ENCODE data around the gene WARS2.

The WARS2 gene

DNA sequence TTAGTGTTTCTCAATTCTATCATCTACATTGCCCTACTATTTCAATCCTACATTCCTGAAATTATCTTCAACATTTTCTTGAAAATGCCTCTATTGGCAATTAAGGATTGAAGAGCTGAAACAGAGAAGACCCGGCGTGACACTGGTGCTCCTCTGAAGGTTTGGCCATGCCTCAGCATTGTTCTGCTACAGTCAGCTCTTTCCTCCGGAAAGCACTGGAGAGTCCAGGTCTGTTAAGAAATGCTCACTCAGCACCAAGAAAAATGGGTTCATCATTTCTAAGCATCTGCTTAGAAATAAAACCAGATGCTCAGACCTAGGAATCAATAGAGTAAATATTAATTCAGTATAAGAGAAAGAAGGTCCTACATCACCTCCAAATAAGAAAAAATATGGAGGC is 58.8 kb downstream of the WARS2 start:
- DNase-seq = no peak

DNA sequence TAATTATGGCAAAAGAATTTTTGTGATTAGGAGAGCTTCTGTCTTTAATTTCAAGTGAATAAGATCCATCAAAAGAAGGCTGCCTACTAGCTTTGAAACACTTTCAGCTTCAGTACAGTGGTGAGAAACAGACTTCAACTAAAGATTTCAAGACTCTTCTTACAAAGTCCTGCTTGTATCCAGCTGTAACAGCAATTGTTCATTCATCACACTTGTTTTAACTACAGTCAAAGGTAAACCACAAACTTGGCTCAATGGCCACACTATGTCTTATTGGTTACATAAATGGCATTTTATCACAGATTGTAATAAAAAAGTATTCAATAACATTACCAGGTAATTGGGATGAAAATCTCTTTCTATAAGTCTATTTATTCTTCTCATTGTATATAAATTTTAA is 59.2 kb downstream of the WARS2 start:
- DNase-seq = no peak

DNA sequence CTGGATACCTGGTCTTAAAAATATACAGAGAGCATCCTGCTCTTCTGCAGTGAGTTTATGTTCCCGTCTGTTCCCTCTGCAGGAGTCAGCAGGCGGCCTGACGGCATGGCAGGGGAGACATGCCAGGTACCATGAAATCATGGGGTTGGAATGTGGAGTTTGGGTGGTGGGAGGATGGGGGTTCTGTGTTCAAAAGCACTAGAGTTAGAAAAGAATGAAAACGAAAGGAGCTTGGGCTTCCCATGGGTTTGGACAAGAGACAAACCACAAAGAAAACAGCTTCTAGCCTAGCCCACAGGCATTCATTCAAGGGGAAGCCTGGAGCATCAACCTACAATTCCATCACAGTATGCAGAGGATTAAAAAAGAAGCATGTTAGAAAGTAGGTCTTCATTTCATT is 59.9 kb downstream of the WARS2 start:
- DNase-seq = no peak

DNA sequence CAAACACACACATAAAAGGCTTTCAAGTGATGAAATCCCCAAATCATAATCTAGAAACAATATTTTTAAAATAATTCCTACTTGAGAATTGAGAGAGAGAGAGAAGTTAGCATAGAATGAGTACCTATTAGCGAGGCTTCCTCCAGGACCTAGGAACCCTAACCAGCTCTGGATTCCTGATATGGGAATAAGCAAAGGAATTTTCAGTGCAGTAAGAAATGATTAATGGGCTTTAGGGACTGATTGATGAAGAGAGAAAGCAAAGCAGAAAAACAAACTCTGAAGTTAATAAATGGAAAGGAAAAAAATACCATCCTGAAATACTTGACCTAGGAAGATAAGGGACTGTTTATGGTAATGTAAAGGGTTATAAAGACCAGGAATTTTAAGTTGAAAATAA is 60.6 kb downstream of the WARS2 start:
- DNase-seq = no peak

DNA sequence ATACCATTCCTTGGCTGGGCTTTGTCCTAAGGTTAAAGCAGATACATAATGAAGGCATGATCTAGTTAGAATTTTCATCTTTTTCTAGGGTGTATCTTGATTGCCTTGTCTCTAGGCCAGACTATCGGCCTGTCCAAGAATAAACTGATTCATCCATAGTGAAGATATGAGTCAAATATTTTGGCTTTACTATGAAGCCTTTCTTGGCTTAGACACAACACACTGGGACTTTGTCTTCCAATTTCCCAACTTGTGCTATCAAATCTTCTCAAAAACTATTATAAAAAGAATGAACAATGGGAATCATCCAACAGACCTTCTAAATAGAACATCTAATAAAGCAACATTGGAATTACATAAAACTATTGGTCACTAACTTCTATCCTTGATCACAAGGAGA is 64.8 kb downstream of the WARS2 start:
- no peak for DNase-seq

DNA sequence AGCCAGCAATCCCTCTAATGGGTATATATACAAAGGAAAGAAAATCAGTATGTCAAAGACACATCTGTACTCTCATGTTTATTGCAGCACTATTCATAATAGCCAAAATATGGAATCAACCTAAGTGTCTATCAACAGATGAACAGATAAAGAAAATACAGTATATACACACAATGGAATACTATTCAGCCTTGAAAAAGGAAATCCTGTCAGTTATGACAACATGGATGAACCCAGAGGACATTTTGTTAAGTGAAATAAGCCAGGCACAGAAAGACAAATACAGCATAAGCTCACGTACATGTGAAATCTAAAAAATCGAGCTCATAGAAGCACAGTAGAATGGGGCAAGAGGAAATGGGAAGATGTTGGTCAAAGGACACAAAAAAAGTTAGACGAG is 69.1 kb downstream of the WARS2 start:
- no peak for DNase-seq

DNA sequence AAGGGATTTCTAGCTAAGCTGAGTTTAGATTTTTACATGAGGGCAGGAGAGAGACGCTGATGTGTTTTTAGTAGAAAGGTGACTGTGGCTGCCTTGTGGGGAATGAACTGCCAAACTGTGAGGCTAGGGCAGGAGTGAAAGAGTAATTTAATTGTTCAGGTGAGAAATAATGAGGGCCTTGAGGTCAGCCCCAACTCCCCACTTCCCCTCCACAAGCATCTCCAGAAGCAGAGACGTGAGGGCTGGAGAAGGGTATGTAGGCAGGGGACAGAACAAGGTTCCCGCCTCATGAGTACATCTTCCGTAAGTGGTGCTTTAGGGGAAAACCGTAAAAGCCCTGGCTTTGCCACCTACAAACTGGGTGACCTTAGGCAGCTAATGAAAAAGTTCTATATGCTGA is 70.8 kb downstream of the WARS2 start:
- DNase-seq = no peak

DNA sequence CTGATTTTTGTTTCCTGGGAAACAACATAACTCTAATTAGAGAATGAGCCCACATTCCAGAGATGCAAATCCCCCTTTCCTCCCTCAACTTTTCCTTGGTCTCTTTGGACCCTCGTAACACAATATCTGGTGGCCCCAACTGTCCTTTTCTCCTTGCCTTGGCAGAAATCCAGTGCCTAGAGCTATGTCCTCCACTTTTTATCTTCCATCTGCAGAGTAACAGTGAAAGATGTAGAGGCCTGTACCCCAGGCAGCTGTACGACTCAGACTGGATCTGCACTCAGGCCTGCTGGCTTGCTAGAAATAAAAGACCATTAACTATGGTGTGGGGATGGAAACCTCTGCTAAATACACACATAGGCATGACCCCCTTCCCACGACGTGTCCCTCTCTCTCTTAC is 72.0 kb downstream of the WARS2 start:
- DNase-seq = no peak

DNA sequence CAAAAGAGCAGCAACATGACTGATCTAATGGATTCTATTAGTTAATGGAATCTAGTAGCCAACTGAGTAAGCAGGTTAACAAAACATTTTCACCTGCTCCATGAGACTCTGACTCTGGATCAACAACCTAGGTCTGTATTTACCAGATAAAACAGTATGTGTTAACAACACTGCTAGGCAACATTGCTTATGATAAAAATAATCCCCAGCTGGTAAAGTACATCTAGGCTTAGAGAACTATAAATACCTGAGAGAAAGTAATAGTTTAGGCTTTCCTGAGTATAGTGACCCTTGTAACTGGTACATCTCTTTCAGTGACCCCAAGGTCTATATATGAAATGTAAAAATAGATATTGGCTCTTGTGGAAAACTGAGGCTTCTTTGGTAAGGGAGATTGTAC is 78.8 kb downstream of the WARS2 start:
- no peak for DNase-seq

DNA sequence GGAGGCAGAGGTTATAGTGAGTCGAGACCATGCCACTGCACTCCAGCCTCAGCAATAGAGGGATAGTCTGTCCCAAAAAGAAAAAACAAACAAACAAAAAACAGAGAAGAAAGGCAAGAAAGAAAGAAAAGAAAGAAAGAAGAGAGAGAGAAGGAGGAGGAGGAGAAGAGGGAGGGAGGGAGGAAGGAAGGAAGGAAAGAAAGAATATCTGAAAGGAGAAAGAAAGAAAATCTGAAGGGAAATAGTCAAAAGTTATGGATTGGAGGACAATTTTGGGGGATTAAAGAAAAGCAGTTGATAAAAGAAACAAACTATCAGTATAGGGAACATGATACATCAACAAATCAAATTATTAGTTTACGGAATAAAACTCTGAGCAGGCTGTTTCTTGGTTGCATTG is 84.9 kb downstream of the WARS2 start:
- no peak for DNase-seq

DNA sequence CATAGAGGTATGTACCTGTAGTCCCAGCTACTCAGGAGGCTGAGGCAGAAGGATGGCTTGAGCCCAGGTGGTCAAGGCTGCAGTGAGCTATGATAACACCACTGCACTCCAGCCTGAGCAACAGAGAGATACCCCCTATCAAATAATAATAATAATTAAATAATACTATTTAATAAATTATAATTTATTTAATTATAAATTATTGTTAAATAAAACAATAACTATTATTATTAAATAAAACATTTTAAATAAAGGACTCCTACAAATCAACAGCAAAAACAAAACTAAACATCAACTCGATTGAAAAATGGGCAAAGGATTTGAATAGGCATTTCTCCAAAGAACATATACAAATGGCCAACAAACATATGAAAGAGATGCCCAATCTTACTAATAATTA is 86.5 kb downstream of the WARS2 start:
- no peak for DNase-seq

DNA sequence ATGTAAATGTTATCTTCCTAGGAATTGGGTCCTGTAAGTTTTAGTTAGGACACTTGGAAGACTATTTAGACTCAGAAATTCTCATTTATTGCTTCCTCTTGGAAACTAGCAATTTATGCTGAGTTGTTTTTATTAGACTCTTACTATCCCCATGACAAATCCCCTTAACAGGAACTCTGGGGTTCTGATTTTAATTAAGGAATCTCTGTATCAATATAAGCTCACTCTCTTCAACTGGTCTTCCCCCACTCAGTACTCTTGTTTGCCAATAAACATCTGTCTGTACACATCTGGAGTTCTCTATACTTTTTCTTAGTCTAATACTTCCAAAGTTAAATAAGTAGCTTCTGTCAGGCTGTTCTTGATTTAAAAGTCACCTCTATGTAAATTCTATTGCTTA is 88.2 kb downstream of the WARS2 start:
- no peak for DNase-seq

DNA sequence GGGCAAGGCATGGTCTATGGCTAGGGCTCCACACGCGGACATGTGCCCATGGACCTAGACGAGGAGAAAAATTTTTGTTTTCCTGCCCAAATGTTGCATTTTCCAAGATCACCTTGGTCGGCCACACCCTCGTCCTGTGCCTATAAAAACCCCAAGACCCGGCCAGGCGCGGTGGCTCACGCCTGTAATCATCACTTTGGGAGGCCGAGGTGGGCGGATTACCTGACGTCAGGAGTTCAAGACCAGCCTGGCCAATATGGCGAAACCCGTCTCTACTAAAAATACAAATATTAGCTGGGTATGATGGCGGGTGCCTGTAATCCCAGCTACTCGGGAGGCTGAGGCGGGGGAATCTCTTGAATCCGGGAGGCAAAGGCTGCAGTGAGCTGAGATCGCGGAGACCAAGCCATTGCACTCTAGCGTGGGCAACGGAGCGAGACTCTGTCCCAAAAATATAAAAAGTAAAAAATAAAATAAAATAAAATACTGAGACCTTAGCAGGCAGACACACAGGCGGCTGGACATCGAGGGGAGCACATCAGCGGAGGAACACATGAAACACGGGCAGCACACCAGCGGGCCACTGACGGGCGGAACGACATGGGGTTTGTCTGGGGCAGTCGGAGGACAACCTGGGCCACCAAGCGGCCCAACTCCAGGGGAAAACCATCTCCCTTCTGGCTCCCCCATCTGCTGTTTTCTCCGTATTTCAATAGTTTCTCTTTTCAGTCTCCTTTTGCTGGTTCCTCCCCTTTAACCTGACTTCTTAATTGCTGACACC is 91.6 kb downstream of the WARS2 start:
- DNase-seq = no peak

DNA sequence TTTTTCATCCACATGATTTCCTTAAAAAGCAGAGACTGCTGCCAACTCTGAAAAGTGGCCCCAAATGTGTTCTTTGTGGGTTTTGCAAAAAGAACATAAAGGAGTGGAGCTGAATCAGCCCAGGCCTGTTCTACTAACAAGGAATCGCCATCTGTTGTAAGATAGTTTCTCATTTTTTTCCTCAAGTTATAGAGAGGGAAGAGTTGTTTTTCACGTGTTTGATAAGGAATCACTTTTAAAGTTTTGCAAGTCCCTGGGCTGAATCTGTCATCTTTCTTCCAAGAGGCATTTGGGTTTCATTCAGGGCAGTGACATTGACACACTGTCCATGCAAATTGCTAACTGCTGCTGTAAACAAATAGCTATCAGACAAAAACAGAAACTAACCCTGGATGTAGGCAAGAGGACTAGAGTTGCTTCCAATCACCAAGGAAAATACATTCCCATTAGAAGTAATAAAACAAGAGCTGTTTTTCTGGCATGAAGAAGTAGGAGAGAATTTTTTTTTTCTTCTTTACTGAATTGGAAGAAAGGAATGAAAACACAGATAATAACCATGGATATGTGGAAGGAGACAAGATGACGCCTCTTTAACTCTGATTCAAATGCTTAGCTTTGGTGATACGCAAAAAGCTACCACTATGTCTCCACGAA is 93.5 kb downstream of the WARS2 start:
- DNase-seq = no peak

DNA sequence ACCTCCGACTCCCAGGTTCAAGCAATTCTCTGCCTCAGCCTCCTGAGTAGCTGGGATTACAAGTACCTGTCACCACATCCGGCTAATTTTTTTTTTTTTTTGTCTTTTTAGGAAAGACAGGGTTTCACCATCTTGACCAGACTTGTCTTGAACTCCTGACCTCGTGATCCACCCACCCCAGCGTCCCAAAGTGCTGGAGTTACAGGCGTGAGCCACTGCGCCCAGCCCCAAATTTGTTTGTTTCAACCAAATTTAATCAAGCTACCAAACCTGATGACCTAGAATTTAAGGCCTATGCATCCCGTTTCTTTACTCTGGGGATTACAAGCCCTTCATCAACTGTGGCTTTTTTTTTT is 94.0 kb downstream of the WARS2 start:
- no peak for DNase-seq

DNA sequence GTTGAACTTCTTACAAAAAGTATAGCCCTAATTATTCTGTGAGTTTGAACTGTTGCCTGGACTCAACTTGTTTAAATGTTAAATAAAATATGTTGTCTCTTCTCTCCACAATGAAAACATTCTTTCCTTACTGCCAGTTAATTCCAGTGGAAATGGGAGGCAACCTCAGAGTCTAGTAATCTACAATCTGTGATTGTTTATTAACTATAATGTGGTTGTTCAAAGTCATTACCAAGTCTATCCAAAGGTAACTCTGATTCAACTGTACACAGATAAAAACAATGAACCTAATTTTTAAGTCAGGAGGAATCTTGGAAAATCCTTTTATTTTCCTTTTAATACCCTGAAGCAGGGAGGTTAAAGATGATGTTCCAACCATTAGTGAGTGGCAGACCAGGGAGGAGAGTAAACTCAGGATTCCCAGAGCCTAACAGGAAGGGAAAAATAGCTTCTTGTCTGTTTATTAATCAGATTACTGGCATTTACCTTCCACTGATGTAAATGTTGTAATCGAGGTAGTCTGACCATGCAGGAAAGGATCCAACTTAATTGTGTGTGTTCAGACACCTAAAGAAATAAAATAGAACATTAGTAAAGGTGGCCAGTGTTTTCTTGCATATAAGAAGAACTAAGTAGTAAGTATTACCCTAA is 95.2 kb downstream of the WARS2 start:
- no peak for DNase-seq

DNA sequence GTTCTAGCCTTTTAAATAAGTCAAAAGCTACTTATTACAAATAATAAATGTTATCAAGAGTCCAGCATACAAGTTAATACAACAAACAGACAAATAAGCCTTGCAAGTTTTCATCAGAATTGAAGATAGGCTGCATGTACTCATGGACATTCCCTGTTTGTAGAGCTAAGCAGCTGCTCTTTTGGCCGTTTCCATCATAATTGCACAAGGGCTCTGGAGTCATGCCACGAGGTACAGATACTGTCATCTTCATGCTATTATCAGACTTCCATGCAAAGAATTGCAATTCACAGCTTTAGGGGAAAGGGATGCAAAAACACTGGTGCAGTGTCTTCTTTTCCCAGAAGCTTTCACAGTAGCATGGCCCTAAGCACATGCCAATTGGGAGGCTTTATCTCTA is 99.5 kb downstream of the WARS2 start:
- no peak for DNase-seq

DNA sequence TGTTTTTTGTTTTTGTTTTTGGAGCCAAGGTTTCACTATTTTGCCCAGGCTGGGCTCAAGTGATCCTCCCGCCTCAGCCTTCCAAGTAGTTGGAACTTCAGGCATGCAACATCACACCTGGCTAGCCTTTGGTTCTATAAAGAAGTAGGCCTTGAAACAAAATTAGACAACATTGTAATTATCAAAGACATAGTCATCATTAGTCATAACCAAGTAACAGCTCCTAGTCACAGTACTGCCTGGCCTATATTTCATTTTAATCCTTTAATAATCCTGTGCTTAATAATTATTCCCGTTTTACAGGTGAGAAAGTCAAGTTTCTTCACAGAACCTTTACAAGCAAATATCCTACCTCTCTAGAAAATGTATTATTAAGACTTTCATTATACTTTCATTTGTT is 100.0 kb downstream of the WARS2 start:
- no peak for DNase-seq

DNA sequence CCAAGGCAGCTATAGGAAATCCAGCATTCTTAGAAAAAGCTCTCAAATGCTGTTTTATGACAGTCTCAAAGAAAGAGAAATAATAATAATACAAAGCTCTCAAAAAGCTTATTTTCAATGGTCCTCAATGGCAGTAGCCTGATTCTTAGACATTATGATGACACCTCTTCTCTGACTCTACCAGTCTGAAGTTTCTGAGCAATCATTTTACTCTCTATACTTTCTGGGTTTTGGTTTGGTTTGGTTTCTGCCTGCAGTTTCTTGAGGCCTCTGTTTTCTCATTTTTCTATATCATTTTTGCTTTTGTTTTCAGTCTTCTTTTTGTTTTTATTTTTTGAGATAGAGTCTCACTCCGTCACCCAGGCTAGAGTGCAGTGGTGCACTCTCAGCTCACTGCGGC is 102.1 kb downstream of the WARS2 start:
- DNase-seq = no peak

DNA sequence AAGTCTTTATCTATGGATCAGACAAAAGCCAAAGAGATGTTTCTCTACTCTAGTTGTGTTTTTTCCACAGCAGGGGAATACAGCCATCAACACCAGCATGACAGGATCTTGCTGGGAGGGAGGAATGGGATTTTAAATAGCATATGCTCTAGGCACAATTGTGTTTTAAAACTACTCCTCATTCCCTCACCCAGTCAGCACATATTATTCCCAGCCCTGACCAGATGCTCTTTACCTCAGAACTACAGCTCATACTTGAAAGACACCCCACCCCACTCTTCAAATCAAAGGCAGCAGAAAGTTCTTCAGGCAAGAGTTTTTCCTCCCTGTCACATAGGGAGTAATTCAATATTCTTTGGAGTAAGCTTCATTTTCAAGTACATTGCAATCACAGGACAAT is 106.1 kb downstream of the WARS2 start:
- DNase-seq = no peak

DNA sequence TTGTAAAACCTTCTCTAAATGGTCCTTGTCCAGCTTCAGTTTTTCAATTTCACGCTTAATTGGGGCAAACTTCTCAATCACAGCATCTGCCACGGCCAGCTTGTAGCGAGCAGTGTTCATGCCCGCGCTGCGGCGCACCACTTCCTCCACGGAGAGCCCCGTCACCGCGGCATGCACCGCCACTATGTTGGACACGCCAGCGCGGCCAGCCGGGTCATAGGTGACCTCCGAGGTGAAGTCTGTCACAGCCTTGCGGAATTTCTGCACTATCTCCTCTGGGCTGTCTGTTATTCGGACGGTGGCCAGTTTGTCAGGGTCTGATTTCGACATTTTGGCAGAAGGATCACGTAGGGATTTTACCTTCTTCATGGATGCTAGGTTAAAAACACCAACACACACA is 107.5 kb downstream of the WARS2 start:
- no peak for DNase-seq

DNA sequence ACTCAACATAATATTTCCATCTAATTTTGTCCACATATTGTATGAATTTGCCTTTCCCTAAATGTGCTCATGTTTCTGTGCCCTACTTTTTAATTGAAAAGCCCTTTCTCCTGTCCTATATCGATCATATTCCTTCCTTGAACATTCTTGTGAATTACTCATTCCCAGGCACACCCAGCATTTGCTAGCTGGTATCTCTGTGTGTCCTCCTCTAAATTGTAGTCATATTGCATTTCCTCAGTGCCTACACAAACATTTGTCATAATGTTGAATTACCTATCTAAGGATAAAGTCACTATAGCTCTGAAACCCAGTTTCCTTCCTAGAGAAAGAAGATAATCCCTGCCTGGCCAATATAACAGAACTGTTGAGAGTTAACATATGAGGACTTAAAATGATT is 112.7 kb downstream of the WARS2 start:
- no peak for DNase-seq

DNA sequence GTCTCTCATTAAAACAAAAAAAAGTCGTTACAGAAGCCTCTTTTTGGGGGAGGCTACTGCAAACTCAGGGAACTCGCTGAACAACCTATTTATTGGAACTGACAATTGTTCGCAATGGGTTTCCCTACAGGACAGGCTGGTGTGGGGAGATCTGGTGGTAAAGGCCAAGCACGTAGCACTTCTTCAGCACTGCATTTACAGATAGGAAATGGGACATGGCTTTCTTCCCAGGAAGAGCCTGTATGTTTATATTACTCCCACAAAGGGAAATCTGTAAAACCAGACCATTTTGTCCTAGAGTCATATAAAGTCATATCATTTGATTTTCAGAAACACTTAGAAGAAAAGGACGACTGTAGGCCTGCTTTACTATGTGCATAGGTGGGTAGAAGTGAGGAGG is 113.5 kb downstream of the WARS2 start:
- no peak for DNase-seq

DNA sequence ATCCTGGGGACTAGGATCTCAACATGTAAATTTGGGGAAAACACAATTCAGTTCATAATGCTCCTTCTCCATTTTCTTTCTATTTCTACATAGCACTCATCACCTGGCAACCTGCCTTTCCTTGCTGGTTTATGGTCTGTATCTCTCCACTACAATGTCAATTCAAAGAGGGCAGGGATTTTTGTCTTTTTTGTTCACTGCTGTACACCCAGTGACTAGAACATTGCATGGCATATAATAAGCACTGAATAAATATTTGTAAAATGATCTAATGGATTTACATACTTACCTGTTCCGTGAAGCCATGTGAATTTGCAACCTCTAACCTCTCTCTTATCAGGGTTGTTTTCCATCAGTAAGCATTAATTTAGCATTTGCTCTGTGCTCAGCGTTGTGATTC is 124.9 kb downstream of the WARS2 start:
- no peak for DNase-seq
